Measurements from ENCODE around the gene ZBTB48.
A peak's percentile ranks its signal among the peaks of the same experiment; 100 is the strongest.
"Not testable (repeated sequence)": the region's sequence is repeated elsewhere in the genome, so short reads cannot be mapped to it uniquely, and the experiment has no call there.

The ZBTB48 gene

DNA sequence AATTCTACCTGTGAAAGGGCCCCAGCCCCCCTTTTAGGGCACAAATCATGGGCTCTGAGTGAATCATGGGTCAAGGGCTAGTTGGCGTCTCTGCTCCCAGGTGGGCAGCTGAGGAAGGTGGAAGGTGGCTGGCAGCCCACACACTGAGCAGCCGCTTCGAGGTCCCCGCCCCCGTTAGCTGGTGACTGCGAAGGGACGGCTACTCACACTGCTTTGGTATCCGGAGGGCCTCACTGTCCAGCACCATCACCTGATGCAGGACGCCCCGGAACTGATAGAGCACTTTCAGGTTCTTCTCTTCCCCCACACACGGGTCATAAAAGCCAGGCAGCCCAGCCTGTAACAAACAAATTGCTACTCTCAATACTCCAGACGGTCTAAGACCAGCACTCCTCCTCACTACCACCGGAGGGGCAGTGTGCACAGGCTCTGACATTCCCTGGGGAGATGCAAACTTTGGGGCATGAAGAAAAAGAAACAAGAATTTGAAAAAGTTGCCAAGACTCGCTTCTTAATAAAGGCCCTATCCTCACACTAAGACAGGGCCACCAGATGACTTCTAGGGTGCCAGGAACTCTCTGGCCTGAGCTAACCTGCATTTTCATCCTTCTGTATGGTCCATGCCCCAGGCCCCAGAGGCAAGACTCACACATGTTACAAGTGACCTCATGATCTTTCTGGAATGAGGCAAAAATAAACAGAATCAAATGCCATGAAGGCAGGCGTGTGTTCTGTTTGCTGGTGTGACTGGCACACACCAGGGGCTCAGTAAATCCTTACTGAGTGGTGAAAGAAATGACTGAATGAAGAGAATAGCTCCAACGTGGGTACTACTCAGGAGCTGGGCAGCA, 56.3 kb downstream of the ZBTB48 start:
- peak; percentile 22 for DNase-seq

DNA sequence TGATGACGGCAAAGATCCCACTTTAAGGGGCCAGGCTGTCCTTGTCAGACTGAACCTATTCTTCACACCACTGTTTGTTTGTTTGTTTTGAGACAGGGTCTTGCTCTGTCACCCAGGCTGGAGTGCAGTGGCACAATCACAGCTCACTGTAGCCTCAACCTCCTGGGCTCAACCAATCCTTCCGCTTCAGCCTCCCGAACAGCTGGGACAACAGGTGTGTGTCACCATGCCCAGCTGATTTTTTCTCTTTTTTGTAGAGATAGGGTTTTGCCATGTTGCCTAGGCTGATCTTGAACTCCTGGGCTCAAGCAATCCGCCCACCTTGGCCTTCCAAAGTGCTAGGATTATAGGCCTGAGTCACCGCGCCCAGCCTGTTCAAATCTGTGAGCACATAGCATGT, 57.0 kb downstream of the ZBTB48 start:
- not testable (repeated sequence) for DNase-seq

DNA sequence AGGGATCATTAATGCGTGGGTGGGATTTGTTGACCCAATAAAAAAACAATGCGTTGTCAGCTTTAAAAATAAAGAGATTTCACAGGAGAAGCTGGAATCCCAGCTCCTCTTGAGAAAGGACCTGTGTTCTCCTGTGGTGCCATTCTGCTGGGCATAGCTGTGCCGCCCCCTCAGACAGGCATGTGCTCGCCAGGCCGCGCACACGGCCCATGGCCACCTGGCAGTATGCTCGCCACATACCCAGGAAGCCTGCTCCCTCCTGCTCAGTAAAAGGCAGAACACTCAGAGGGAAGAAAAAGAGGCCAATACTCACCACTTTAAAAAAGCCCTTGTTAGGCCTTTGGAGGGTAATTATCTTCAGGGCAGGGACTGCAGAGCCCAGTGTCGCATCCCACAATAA, 58.0 kb downstream of the ZBTB48 start:
- DNase-seq: no peak

DNA sequence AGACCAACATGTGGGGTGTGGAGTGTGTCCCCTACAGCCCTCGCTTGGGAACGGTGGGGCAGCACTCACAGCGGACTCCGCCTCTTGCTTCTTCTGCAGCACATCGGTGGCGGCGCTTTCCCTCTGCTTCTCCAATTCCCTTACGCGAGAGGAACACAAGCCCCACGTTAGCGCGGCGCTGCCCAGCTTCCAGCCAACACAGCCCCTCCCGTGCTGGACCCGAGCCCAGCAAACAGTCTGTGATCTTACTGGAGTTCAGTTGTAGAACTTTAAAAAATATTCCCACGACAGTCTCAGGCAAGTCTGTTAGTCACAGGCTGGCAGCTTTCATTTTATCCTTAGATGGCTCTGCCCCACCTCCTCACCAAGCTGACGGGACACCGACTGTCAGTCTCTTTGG, 58.4 kb downstream of the ZBTB48 start:
- DNase-seq: no peak
